Kidney (tissue), 14 donors: ENCODE data around the gene NTN4. TPM values are rescaled to one million over a fixed set of nuclear protein-coding genes. Genes with fewer than 3 reads are reported as not detected.

Experiments used
- DNase-seq, 5 donors: peaks; one replicate each; pipeline ENCODE4 v3.0.0-alpha.2; 2013 to 2020
- FAIRE-seq: peaks from 2 replicates; lab custom pipeline; 2012; peaks lifted over from hg19 to GRCh38; lab: Jason Lieb, UNC
- H3K27ac ChIP-seq, 2 donors: one replicate each; pipeline ENCODE4 v1.7.0; 2013; ENCODE audit warnings: low read depth in 2 of 2, low read length in 2 of 2, inconsistent platforms in 1 of 2
- H3K27me3 ChIP-seq: one replicate; pipeline ENCODE4 v1.7.1; 2013; ENCODE audit warnings: low read length, inconsistent platforms; ENCODE audit not compliant: control insufficient read depth, insufficient read depth
- H3K36me3 ChIP-seq, 3 donors: one replicate each; pipeline versions ENCODE4 v1.7.0 to v1.7.1; 2013; ENCODE audit warnings: low read length in 3 of 3, control low read depth in 1 of 3, inconsistent platforms in 1 of 3; ENCODE audit not compliant: insufficient read depth in 3 of 3, control insufficient read depth in 2 of 3
- H3K4me1 ChIP-seq, 3 donors: one replicate each; pipeline versions ENCODE4 v1.7.0 to v1.7.1; 2013; ENCODE audit warnings: low read length in 3 of 3, inconsistent platforms in 1 of 3, low read depth in 1 of 3; ENCODE audit not compliant: control insufficient read depth in 2 of 3, insufficient read depth in 2 of 3
- H3K4me3 ChIP-seq, 3 donors: one replicate each; pipeline versions ENCODE4 v1.7.0 to v1.8.1; 2013; ENCODE audit warnings: low read length in 3 of 3, control low read depth in 1 of 3, inconsistent platforms in 1 of 3
- H3K9ac ChIP-seq, 3 donors: one replicate each; pipeline versions ENCODE4 v1.7.0 to v1.7.1; 2013; ENCODE audit warnings: low read length in 3 of 3, control low read depth in 1 of 3, inconsistent platforms in 1 of 3
- H3K9me3 ChIP-seq, 3 donors: one replicate each; pipeline versions ENCODE4 v1.7.0 to v1.7.1; 2013; ENCODE audit warnings: low read length in 3 of 3, control low read depth in 1 of 3, inconsistent platforms in 1 of 3; ENCODE audit not compliant: control insufficient read depth in 2 of 3, insufficient read depth in 1 of 3
- CTCF ChIP-seq: IDR thresholded peaks from 3 replicates; pipeline ENCODE4 v1.5.1; 2012; ENCODE audit warnings: mild to moderate bottlenecking, moderate library complexity, borderline replicate concordance; ENCODE audit not compliant: insufficient read depth; ENCODE audit errors: extremely low read depth
- intact Hi-C: fragments of 100-400 bp; cut with DNase I; formaldehyde crosslinking; loops from one replicate; pipeline ENCODE4 v1.11.1; 2022
- polyA plus RNA-seq: library from polyadenylated mRNA; stranded (reverse); fragments of 350-450 nt; fragmentation: Illumina TruSeq; extraction: RNeasy Lipid Tissue Mini Kit (QIAGEN cat#74804); gene quantifications from one replicate; pipeline ENCODE4 v1.2.3, GENCODE V29; 2014; ENCODE audit warnings: low read depth, low replicate concordance; ENCODE audit not compliant: insufficient read depth
- total RNA-seq: library from RNA; stranded (reverse); fragmentation: NEBNext Ultra II Directional; extraction: Animal tissue kit (Norgen Biotek cat#: 25700); gene quantifications from one replicate; pipeline ENCODE4 v1.2.1, GENCODE V29; 2021
- donor health status: control.
- donor health status: control.
- donor health status: control.
- donor health status: control.
- donor health status: control.
- donor health status: DM: yes; HTN: yes; CAD: no.
- donor health status: Normal renal cell carcinoma (clear cell type).

NTN4 gene
- total and polyA plus RNA-seq, 2 donors from 2014 or later, result 71.0 to 83.2 TPM

- Histone ChIP-seq H3K9ac (no peak overlapping the region), H3K27me3 (no peaks in the 10 kb centered on the region), H3K36me3 (peaks cover 0 to 43% (median 9%) of the 10 kb centered on the region in 3 donors), H3K4me1 (no peaks in the 10 kb centered on the region), H3K27ac (no peak overlapping the region), H3K9me3 (no peaks in the 10 kb centered on the region), H3K4me3 (no peak overlapping the region)
- TF ChIP-seq CTCF, result no peak
- FAIRE-seq (no peak), DNase-seq (no peak)
- intact Hi-C loops, result no loop called here
Observed at GRCh38 chr12:95709152-95709551, 81.4 kb downstream of the NTN4 start.

- no peak for FAIRE-seq
- H3K27ac ChIP-seq, result no peak overlapping the region
- peaks cover 0 to 27% (median 6%) of the 10 kb centered on the region in 3 donors for H3K36me3 ChIP-seq
- no peaks in the 10 kb centered on the region for H3K9me3 ChIP-seq
- no peaks in the 10 kb centered on the region for H3K4me1 ChIP-seq
- no peaks in the 10 kb centered on the region for H3K27me3 ChIP-seq
- intact Hi-C loops, result no loop called here
- no peak overlapping the region for H3K9ac ChIP-seq
- TF ChIP-seq CTCF, result no peak
- no peak for DNase-seq
- H3K4me3 ChIP-seq, result no peak overlapping the region
Observed at GRCh38 chr12:95705143-95705542, 85.4 kb downstream of the NTN4 start.

- DNase-seq, result no peak
- Histone ChIP-seq H3K36me3 (peaks cover 0 to 16% (median 4%) of the 10 kb centered on the region in 3 donors), H3K9me3 (no peaks in the 10 kb centered on the region), H3K9ac (no peak overlapping the region), H3K27me3 (no peaks in the 10 kb centered on the region), H3K4me1 (peaks cover 0 to 6% (median 0%) of the 10 kb centered on the region in 3 donors), H3K27ac (no peak overlapping the region), H3K4me3 (no peak overlapping the region)
- no peak for FAIRE-seq
- intact Hi-C loops, result no loop called here
- TF ChIP-seq CTCF, result no peak
Observed at GRCh38 chr12:95703986-95704385, 86.6 kb downstream of the NTN4 start.

GRCh38 chr12:95701722-95702418 lies 88.7 kb downstream of the NTN4 start:
- peaks cover 0 to 7% (median 0%) of the 10 kb centered on the region in 3 donors for H3K4me1 ChIP-seq
- FAIRE-seq (no peak), DNase-seq (no peak)
- TF ChIP-seq CTCF, result no peak
- intact Hi-C loops, result no loop called here
- H3K4me3 ChIP-seq, result no peak overlapping the region
- no peak overlapping the region for H3K27ac ChIP-seq
- H3K9ac ChIP-seq, result no peak overlapping the region
- no peaks in the 10 kb centered on the region for H3K27me3 ChIP-seq
- H3K9me3 ChIP-seq, result no peaks in the 10 kb centered on the region
- peaks cover 0 to 13% (median 4%) of the 10 kb centered on the region in 3 donors for H3K36me3 ChIP-seq
